ENCODE results near the gene NEUROG2. TPM values are rescaled to one million over a fixed set of nuclear protein-coding genes. Genes with fewer than 3 reads are reported as not detected.
"Not testable (repeated sequence)": the region's sequence is repeated elsewhere in the genome, so short reads cannot be mapped to it uniquely, and the experiment has no call there.

The NEUROG2 gene
- total RNA-seq, 1 donor from 2014 or later, result 4.2 TPM

DNA sequence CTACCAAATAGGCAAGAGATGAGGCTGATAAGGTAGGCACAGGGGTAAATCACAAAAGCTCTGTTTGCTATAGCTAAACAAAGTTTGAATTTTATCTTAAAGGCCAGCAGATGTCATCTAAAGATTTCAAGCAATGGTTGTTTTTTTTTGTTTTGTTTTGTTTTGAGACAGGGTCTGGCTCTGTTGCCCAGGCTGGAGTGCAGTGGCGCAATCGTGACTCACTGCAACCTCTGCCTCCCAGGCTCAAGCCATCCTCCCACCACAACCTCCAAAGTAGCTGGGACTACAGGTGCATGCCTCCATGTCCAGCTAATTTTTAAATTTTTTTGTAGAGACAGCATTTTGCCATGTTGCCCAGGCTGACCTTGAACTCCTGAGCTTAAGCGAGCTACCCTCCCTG is 43.1 kb upstream of the NEUROG2 start:
- Mint-ChIP-seq H3K4me3 (no peak overlapping the region), H3K9me3 (no peaks in the 10 kb centered on the region), H3K27me3 (ENCODE audit: low read depth) (no peaks in the 10 kb centered on the region), H3K36me3 (ENCODE audit: low read depth) (peaks cover 10% of the 10 kb centered on the region), H3K27ac (ENCODE audit: unreplicated experiment) (no peak overlapping the region), H3K4me1 (no peaks in the 10 kb centered on the region)
- DNase-seq (ENCODE audit: low read depth, low spot score), result no peak
- TF ChIP-seq, protein P1, sequence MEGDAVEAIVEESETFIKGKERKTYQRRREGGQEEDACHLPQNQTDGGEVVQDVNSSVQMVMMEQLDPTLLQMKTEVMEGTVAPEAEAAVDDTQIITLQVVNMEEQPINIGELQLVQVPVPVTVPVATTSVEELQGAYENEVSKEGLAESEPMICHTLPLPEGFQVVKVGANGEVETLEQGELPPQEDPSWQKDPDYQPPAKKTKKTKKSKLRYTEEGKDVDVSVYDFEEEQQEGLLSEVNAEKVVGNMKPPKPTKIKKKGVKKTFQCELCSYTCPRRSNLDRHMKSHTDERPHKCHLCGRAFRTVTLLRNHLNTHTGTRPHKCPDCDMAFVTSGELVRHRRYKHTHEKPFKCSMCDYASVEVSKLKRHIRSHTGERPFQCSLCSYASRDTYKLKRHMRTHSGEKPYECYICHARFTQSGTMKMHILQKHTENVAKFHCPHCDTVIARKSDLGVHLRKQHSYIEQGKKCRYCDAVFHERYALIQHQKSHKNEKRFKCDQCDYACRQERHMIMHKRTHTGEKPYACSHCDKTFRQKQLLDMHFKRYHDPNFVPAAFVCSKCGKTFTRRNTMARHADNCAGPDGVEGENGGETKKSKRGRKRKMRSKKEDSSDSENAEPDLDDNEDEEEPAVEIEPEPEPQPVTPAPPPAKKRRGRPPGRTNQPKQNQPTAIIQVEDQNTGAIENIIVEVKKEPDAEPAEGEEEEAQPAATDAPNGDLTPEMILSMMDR (conservative IDR thresholded peaks at IDR 0.05), result no peak

DNA sequence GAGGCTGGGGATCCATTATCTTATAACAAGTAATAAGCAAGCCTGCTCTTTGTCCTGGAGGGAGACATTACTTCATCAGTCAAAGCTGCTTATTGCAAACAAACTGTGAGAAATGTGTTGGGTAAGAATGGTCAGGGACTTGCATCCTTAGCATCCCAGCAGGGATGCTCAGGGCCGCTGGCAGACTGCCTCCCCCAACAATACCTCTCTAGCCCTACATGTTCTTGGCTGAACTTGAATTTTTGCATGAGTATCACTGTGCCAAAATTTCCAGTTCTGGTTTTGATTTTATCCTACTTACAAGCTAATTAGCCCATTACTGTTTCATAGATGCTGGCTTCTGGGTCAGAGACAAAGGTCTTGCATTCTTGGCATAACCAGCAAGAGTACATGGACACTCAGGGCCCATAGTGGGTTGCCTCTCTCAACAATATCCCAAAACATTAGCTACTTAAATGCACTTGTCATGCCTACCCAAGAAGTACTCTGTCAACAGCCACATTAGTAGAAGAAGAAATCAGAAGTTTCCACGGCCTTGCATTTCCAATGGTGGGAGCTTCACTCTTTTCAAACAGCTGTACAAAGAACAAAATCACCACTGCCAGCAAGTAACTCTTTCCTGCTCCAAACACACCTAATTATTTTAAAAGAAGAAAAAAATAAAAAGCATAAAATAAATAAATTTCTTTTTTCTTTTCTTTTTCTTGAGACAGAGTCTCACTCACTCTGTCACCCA is 41.9 kb upstream of the NEUROG2 start:
- Mint-ChIP-seq H3K27me3 (ENCODE audit: low read depth) (no peaks in the 10 kb centered on the region), H3K27ac (ENCODE audit: unreplicated experiment) (no peak overlapping the region), H3K4me3 (no peak overlapping the region), H3K36me3 (ENCODE audit: low read depth) (peaks cover 10% of the 10 kb centered on the region), H3K4me1 (no peaks in the 10 kb centered on the region), H3K9me3 (no peaks in the 10 kb centered on the region)
- DNase-seq (ENCODE audit: low read depth, low spot score), result no peak
- TF ChIP-seq, protein P1 (conservative IDR thresholded peaks at IDR 0.05), result no peak

DNA sequence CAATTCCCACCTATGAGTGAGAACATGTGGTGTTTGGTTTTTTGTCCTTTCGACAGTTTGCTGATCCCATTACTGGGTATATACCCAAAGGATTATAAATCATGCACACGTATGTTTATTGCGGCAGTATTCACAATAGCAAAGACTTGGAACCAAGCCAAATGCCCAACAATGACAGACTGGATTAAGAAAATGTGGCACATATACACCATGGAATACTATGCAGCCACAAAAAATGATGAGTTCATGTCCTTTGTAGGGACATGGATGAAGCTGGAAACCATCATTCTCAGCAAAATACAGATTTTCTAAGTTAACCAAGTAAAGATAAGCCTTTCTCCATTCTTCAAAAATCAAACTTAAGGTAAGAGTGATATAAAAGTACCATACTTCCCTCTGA is 38.3 kb upstream of the NEUROG2 start:
- H3K4me1 Mint-ChIP-seq; H3K36me3 Mint-ChIP-seq (ENCODE audit: low read depth); H3K4me3 Mint-ChIP-seq; H3K27ac Mint-ChIP-seq (ENCODE audit: unreplicated experiment); H3K27me3 Mint-ChIP-seq (ENCODE audit: low read depth); DNase-seq (ENCODE audit: low read depth, low spot score); H3K9me3 Mint-ChIP-seq: not testable (repeated sequence)

DNA sequence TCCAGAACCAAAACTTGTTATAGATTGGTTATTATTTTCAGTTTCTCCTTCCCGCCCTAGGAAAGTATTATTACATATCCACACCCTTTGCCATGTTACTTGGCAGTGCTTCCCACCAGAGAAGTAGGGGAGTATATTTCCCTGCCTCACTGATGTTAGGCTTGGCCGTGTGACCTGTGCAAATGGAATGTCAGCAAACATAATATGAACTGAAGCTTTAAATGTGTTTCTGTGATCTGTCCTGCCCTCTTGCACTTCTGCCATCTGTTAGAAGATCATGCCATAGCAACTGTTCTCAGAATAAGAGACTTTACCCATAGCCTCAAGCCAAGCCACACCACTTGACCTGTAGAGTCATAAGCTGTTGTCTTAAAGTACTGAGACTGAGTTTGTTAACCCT is 36.7 kb upstream of the NEUROG2 start:
- no peaks in the 10 kb centered on the region for H3K27me3 Mint-ChIP-seq (ENCODE audit: low read depth)
- no peaks in the 10 kb centered on the region for H3K9me3 Mint-ChIP-seq
- no peak overlapping the region for H3K4me3 Mint-ChIP-seq
- no peak for DNase-seq (ENCODE audit: low read depth, low spot score)
- H3K27ac Mint-ChIP-seq (ENCODE audit: unreplicated experiment), result no peak overlapping the region
- H3K36me3 Mint-ChIP-seq (ENCODE audit: low read depth), result peaks cover 5% of the 10 kb centered on the region
- H3K4me1 Mint-ChIP-seq, result no peaks in the 10 kb centered on the region
- TF ChIP-seq, protein P1 (conservative IDR thresholded peaks at IDR 0.05), result no peak

DNA sequence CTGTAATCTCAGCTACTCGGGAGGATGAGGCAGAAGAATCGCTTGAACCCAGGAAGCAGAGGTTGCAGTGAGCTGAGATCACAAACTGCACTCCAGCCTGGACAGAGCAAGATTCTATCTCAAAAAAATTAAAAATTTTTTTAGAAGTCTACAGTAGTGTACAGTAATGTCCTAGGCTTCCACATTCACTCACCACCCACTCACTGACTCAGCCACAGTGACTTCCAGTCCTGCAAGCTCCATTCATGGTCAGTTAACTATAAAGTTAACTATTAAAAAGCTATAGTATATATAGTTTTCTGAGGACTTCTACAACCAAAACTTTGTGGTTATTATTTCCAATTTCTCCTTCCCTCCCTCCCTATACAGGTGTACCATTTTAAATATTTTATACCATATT is 34.7 kb upstream of the NEUROG2 start:
- Mint-ChIP-seq H3K4me1 (no peaks in the 10 kb centered on the region), H3K4me3 (no peak overlapping the region), H3K27ac (ENCODE audit: unreplicated experiment) (no peak overlapping the region), H3K9me3 (no peaks in the 10 kb centered on the region), H3K27me3 (ENCODE audit: low read depth) (no peaks in the 10 kb centered on the region), H3K36me3 (ENCODE audit: low read depth) (peaks cover 5% of the 10 kb centered on the region)
- TF ChIP-seq, protein P1 (conservative IDR thresholded peaks at IDR 0.05), result no peak
- no peak for DNase-seq (ENCODE audit: low read depth, low spot score)

DNA sequence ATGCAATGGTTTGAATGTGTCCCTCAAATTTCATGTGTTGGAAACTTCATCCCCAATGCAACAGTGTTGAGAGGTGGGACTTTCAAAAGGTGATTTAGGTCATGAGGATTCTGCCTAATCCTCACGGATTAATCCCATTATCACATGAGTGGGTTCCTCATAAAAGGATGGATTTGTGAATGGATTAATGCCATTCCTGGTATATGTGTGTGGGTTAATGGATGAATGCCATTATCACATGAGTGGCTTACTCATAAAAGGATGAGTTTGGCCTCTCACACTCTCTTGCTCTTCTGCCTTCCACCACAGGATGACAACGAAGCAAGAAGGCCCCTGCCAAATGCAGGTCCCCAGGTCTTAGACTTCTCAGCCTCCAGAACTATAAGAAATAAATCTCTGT is 30.5 kb upstream of the NEUROG2 start:
- H3K27ac Mint-ChIP-seq (ENCODE audit: unreplicated experiment), result no peak overlapping the region
- no peak overlapping the region for H3K4me3 Mint-ChIP-seq
- H3K9me3 Mint-ChIP-seq, result no peaks in the 10 kb centered on the region
- H3K4me1 Mint-ChIP-seq, result no peaks in the 10 kb centered on the region
- TF ChIP-seq, protein P1 (conservative IDR thresholded peaks at IDR 0.05), result no peak
- no peak for DNase-seq (ENCODE audit: low read depth, low spot score)
- no peaks in the 10 kb centered on the region for H3K27me3 Mint-ChIP-seq (ENCODE audit: low read depth)
- peaks cover 5% of the 10 kb centered on the region for H3K36me3 Mint-ChIP-seq (ENCODE audit: low read depth)
